Karpas-422 (cell line): ENCODE data around the gene PPP4R4. TPM values are rescaled to one million over a fixed set of nuclear protein-coding genes. Genes with fewer than 3 reads are reported as not detected.

Source experiments
- DNase-seq: peaks from one replicate; pipeline ENCODE4 v3.0.0-alpha.2; 2015
- H2AFZ ChIP-seq: fragments of 200-600 bp; sonication (generic); 2 replicates; pipeline ENCODE4 v1.6.1; 2014; ENCODE audit warnings: antibody characterized with exemption, low read length, mixed read lengths
- H3K27ac ChIP-seq: fragments of 200-600 bp; sonication (generic); 2 replicates; pipeline ENCODE4 v1.5.1; 2014; ENCODE audit warnings: mild to moderate bottlenecking, low read length, moderate library complexity
- H3K27me3 ChIP-seq: fragments of 200-600 bp; sonication (generic); 2 replicates; pipeline ENCODE4 v1.6.1; 2014; ENCODE audit warnings: low read length, mixed read lengths
- H3K36me3 ChIP-seq: fragments of 200-600 bp; sonication (generic); 2 replicates; pipeline ENCODE4 v1.6.1; 2014; ENCODE audit warnings: low read length, mixed read lengths; ENCODE audit not compliant: insufficient read depth
- H3K4me1 ChIP-seq: fragments of 200-600 bp; sonication (generic); 2 replicates; pipeline ENCODE4 v1.6.1; 2014; ENCODE audit warnings: mild to moderate bottlenecking, low read length, mixed read lengths
- H3K4me2 ChIP-seq: fragments of 200-600 bp; sonication (generic); 2 replicates; pipeline ENCODE4 v1.6.1; 2014; ENCODE audit warnings: low read length, low read depth, mild to moderate bottlenecking; ENCODE audit not compliant: poor library complexity, severe bottlenecking
- H3K4me3 ChIP-seq: fragments of 200-600 bp; sonication (generic); 2 replicates; pipeline ENCODE4 v1.5.1; 2014; ENCODE audit warnings: mild to moderate bottlenecking, antibody characterized with exemption, low read length, mixed read lengths
- H3K79me2 ChIP-seq: fragments of 200-600 bp; sonication (generic); 2 replicates; pipeline ENCODE4 v1.6.1; 2014; ENCODE audit warnings: mild to moderate bottlenecking, low read length, mixed read lengths
- H3K9ac ChIP-seq: fragments of 200-600 bp; sonication (generic); 2 replicates; pipeline ENCODE4 v1.6.0; 2014; ENCODE audit warnings: low read length
- H3K9me2 ChIP-seq: fragments of 200-600 bp; sonication (generic), shearing (Covaris generic); replicated peaks from 2 replicates; pipeline ENCODE4 v1.6.0; 2014; ENCODE audit warnings: mild to moderate bottlenecking, low read length, moderate library complexity; ENCODE audit not compliant: insufficient read depth
- H3K9me3 ChIP-seq: fragments of 300-700, 200-600 bp; sonication (generic); 2 replicates; pipeline ENCODE4 v1.6.1; 2014; ENCODE audit warnings: low read length, mixed read lengths
- H4K20me1 ChIP-seq: fragments of 200-600 bp; sonication (generic); 2 replicates; pipeline ENCODE4 v1.6.1; 2014; ENCODE audit warnings: mild to moderate bottlenecking, antibody characterized with exemption, low read length, low read depth; ENCODE audit not compliant: insufficient read depth
- total RNA-seq: library from RNA; depleted of rRNA; stranded (reverse); fragments of >200 nt; shearing (Covaris generic); gene quantifications from 2 replicates; pipeline ENCODE4 v1.2.3, GENCODE V29; 2014; ENCODE audit warnings: low replicate concordance; rRNA removed

PPP4R4 gene, protein sequence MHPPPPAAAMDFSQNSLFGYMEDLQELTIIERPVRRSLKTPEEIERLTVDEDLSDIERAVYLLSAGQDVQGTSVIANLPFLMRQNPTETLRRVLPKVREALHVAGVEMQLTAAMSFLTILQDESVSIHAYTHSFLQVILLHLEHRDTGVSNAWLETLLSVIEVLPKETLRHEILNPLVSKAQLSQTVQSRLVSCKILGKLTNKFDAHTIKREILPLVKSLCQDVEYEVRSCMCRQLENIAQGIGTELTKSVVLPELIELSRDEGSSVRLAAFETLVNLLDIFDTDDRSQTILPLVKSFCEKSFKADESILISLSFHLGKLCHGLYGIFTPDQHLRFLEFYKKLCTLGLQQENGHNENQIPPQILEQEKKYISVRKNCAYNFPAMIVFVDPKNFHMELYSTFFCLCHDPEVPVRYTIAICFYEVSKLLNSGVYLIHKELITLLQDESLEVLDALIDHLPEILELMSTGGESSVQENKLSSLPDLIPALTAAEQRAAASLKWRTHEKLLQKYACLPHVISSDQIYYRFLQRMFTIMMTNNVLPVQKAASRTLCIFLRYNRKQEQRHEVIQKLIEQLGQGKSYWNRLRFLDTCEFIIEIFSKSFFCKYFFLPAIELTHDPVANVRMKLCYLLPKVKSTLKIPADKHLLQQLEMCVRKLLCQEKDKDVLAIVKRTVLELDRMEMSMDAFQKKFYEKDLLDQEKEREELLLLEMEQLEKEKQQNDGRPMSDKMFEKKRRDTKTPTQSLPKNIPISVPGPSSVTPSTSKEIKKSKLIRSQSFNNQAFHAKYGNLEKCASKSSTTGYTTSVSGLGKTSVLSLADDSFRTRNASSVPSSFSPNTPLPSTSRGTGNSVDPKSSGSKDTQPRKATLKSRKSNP
- 0.75 and 0.79 TPM in 2 replicates for total RNA-seq

DNA sequence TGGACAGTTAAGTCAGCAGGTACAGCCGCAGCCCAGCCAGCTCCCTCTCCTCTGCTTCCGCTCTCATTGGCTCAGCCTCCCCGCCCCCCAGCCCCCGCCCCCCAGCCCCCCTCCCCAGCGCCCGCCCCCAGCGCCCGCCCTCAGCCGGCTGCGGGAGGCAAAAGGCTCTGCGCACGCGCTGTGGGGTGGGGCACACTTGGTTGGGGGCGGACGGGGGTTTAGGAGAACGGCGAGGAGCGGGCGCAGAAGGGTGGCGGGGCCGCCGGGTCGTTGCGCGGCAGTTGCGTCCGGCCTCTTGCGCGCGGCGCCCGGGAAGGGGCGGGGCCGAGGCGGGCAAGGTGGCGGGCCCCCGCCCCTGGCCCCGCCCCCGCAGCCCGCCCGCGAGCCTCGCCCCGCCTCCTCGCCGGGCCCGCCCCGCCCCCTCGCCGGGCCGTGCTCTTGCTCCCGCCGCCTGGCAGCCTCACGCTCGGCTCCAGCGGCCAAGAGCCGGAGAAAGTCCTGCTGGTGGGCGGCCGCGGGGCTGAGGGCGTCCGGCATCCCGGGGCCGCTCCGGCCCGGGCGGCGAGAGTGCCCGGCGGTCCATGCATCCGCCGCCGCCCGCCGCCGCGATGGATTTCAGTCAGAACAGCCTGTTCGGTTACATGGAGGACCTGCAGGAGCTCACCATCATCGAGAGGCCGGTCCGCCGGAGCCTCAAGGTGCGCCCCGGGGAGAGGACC is at the start of gene PPP4R4:
TSS of gene PPP4R4 (plus strand) at position 438 of the 719 bp plus-strand sequence. CDS start at position 582, 144 bp downstream.
- no peaks in the 10 kb centered on the region for H3K9me3 ChIP-seq
- H3K4me2 ChIP-seq = peak within 1 kb of the TSS; percentile 93
- H3K36me3 ChIP-seq = no peaks in the 10 kb centered on the region
- peak; percentile 97 for DNase-seq
- H3K9me2 ChIP-seq = no peaks in the 10 kb centered on the region
- H4K20me1 ChIP-seq = no peaks in the 10 kb centered on the region
- peaks cover 14% of the 10 kb centered on the region for H3K4me1 ChIP-seq
- H3K27me3 ChIP-seq = no peaks in the 10 kb centered on the region
- no peak within 1 kb of the TSS for H3K27ac ChIP-seq
- peak within 1 kb of the TSS; percentile 70 for H3K9ac ChIP-seq
- H2AFZ ChIP-seq = peak within 1 kb of the TSS; percentile 99
- H3K79me2 ChIP-seq = no peaks in the 10 kb centered on the region
- peak within 1 kb of the TSS; percentile 73 for H3K4me3 ChIP-seq

DNA sequence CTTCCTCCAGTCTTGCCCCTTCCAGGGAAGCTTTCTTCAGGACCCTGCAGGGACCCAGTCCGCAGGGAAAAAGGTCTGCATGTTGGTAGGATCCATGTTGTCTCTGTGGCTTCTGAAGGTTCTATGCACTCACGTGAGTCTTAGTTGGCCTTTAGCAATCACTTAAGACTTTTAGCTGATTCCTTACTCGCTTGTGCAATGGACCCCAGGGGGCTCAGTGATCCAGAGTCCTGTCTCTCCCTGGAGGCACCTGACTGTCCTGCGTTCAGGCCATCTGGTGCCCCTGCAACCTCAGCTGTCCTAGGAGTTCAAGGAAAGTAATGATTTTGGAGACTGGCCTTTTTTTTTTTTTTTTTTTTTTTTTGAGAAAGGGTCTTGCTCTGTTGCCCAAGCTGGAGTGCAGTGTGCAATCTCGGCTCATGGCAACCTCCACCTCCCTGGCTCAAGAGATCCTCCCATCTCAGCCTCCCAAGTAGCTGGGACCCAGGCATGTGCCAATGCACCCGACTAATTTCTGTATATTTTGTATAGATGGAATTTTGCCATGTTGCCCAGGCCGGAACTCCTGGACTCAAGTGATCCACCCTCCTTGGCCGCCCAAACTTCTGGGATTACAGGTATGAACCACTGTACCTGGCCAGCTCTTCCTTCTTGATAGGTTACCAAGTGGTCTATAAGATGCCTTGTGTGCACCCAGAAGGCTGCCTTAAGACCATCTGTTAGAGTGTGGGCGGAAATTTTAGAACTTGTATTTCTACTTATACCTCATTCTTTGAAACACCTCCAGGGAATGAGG is 49.3 kb upstream of the PPP4R4 start:
- no peak overlapping the region for H3K9ac ChIP-seq
- H3K4me3 ChIP-seq = no peak overlapping the region
- 0 out of 2 replicates have a peak, but pooled peaks cover 2% of the 10 kb centered on the region for H3K27me3 ChIP-seq
- H3K4me1 ChIP-seq = peaks cover 11% of the 10 kb centered on the region
- no peaks in the 10 kb centered on the region for H3K36me3 ChIP-seq
- no peak overlapping the region for H3K27ac ChIP-seq
- no peaks in the 10 kb centered on the region for H3K9me2 ChIP-seq
- no peak overlapping the region for H3K4me2 ChIP-seq
- H3K79me2 ChIP-seq = no peaks in the 10 kb centered on the region
- H4K20me1 ChIP-seq = no peaks in the 10 kb centered on the region
- H2AFZ ChIP-seq = no peak overlapping the region
- no peaks in the 10 kb centered on the region for H3K9me3 ChIP-seq
- no peak for DNase-seq

DNA sequence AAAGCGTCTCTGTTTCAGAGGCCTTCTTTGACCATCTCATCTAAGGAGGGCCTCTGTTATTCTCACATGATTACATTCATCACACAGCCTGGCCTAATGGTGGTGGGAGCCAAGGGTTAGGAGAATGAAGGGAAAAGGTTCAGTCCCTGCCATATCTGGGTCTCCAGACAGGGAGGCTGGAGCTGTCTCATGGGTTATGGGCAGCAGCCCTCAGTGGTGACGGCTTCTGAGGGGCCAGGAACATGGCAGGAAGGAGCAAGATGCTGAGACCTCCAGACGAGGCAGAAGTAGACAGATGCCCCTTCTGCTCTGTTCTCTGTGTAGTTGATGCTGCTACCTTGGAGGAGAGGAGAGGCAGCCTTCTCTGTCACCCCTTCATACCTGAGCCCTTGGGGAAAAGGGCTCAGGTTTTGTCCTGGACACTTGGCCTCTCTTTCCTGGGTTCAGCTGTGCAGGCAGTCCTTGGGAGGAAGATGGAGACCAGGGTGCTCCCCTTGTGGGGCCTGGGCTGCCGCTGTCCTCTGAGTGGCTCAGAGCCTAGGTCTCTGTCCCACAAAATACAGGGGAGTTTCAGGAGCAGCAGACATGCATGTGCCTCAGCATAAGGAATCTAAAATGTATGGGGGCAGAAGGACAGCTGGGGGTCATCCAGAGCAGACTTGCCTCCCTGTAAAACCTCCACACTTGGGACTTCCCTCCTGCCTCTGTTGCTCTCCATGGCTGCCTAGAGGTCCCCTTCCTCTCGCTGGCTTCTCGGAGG is 48.3 kb upstream of the PPP4R4 start:
- no peaks in the 10 kb centered on the region for H4K20me1 ChIP-seq
- H3K27me3 ChIP-seq = no peaks in the 10 kb centered on the region
- H3K4me3 ChIP-seq = no peak overlapping the region
- H3K4me1 ChIP-seq = peaks cover 18% of the 10 kb centered on the region
- H3K79me2 ChIP-seq = no peaks in the 10 kb centered on the region
- DNase-seq = no peak
- H3K4me2 ChIP-seq = no peak overlapping the region
- no peak overlapping the region for H3K27ac ChIP-seq
- H3K9me2 ChIP-seq = no peaks in the 10 kb centered on the region
- H3K36me3 ChIP-seq = no peaks in the 10 kb centered on the region
- H3K9me3 ChIP-seq = no peaks in the 10 kb centered on the region
- H2AFZ ChIP-seq = no peak overlapping the region
- H3K9ac ChIP-seq = no peak overlapping the region

DNA sequence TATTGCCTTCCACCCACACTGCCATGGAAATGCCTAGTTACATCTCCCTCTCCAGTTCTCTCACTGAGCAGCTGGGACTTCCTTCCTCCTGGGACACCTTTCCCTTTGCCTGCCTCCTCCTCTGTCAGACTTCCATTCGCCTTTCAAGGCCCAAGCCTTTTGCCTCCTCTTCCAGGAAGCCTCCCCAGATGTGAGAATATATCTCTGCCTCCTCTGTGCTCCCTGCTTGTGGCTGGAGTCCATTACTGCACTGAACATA is 47.8 kb upstream of the PPP4R4 start:
- no peak overlapping the region for H3K4me3 ChIP-seq
- H3K9ac ChIP-seq = no peak overlapping the region
- H3K4me1 ChIP-seq = peaks cover 18% of the 10 kb centered on the region
- H3K9me3 ChIP-seq = no peaks in the 10 kb centered on the region
- no peaks in the 10 kb centered on the region for H3K79me2 ChIP-seq
- H3K27ac ChIP-seq = no peak overlapping the region
- no peaks in the 10 kb centered on the region for H3K9me2 ChIP-seq
- no peak overlapping the region for H3K4me2 ChIP-seq
- no peaks in the 10 kb centered on the region for H3K36me3 ChIP-seq
- H3K27me3 ChIP-seq = no peaks in the 10 kb centered on the region
- no peak for DNase-seq
- no peaks in the 10 kb centered on the region for H4K20me1 ChIP-seq
- H2AFZ ChIP-seq = no peak overlapping the region

DNA sequence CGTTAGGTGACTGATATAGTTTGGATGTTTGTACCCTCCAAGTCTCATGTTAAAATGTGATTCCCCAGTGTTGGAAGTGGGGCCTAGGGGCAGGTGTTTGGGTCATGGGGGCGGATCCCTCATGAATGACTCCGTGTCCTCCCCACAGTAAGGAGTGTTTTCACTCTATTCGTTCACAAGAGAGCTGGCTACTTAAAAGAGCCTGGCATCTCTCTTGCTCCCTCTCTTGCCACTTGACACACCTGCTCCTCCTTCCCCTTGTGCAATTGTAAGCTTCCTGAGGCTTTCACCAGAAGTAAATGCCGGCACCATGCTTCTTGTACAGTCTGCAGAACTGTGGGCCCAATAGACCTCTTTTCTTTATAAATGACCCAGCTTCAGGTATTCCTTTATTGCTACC is 47.3 kb upstream of the PPP4R4 start:
- H3K9ac ChIP-seq = no peak overlapping the region

DNA sequence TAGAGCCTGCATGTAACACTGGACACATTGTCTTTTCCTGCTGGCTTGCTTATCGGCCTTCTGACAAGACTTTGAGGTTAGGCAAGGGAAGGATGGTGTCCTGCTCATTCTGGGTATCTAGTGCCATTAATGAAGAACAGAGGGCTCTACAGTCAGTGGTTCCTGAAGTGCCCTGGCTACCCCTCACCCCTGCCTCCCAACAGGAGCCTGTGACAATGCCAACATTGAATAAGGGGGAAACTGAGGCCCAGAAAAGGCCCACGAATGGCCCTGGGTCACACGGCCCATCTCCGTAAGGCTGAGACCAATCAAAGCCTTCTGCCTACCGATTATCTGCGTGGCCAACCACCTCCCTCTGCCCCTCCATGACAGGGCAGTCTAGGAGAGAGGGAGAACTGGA is 46.8 kb upstream of the PPP4R4 start:
- H3K4me2 ChIP-seq = no peak overlapping the region
- no peak overlapping the region for H2AFZ ChIP-seq
- H3K79me2 ChIP-seq = no peaks in the 10 kb centered on the region
- no peaks in the 10 kb centered on the region for H3K36me3 ChIP-seq
- no peaks in the 10 kb centered on the region for H4K20me1 ChIP-seq
- no peak for DNase-seq
- H3K4me3 ChIP-seq = no peak overlapping the region
- H3K4me1 ChIP-seq = peaks cover 18% of the 10 kb centered on the region
- H3K9ac ChIP-seq = no peak overlapping the region
- no peaks in the 10 kb centered on the region for H3K9me3 ChIP-seq
- no peaks in the 10 kb centered on the region for H3K27me3 ChIP-seq
- H3K9me2 ChIP-seq = no peaks in the 10 kb centered on the region
- no peak overlapping the region for H3K27ac ChIP-seq

More for the DNA sequence above, 47.3 kb upstream of the PPP4R4 start:
- Histone ChIP-seq H3K9me3 (no peaks in the 10 kb centered on the region), H3K79me2 (no peaks in the 10 kb centered on the region), H3K4me3 (no peak overlapping the region), H3K9me2 (no peaks in the 10 kb centered on the region), H3K36me3 (no peaks in the 10 kb centered on the region), H2AFZ (no peak overlapping the region), H3K27me3 (no peaks in the 10 kb centered on the region), H3K4me1 (peaks cover 18% of the 10 kb centered on the region), H3K27ac (no peak overlapping the region), H4K20me1 (no peaks in the 10 kb centered on the region), H3K4me2 (no peak overlapping the region)
- DNase-seq = no peak

DNA sequence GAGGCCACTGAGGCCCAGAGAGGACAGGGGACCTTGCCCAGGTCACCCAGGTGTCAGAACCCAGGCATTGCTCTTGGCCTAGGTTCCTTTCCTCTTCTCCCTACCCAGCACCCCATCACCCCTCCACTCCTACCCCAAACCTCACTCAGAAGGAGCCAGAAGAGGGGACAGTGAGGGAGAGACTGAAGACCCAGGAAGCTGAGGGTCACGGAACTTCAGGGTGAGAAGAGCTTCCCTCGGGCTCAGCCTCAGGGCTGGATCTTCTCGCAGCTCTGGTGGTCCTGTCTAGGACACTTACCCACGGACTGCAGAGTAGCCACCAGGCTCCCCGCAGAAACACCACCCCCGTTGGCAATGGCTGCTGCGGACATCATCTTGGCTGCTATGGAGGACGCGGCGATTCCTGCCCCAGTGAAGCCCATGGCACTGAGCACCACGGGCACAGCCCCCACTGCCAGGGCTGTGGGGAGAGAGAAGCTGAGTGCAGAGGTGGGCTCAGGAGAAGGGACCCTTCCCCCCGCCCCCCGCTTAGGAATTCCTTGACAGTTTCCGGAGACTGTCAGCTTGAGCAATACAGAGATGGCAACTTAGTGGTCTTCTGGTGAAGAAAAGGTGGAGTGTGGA is 45.8 kb upstream of the PPP4R4 start:
- Histone ChIP-seq H4K20me1 (no peaks in the 10 kb centered on the region), H3K9me2 (no peaks in the 10 kb centered on the region), H3K27me3 (no peaks in the 10 kb centered on the region), H3K79me2 (no peaks in the 10 kb centered on the region), H3K9ac (peak overlapping the region; percentile 83), H3K9me3 (no peaks in the 10 kb centered on the region), H3K27ac (no peak overlapping the region), H3K4me1 (peaks cover 18% of the 10 kb centered on the region), H3K36me3 (no peaks in the 10 kb centered on the region), H3K4me2 (peak overlapping the region; percentile 73), H2AFZ (no peak overlapping the region), H3K4me3 (peak overlapping the region; percentile 82)
- no peak for DNase-seq
